Measurements from ENCODE around the gene RTN3. TPM values are rescaled to one million over a fixed set of nuclear protein-coding genes. Genes with fewer than 3 reads are reported as not detected.

Gene RTN3
- total RNA-seq, 4 donors from 2014 or later = 78.4 to 115 (median 94.2) TPM

DNA sequence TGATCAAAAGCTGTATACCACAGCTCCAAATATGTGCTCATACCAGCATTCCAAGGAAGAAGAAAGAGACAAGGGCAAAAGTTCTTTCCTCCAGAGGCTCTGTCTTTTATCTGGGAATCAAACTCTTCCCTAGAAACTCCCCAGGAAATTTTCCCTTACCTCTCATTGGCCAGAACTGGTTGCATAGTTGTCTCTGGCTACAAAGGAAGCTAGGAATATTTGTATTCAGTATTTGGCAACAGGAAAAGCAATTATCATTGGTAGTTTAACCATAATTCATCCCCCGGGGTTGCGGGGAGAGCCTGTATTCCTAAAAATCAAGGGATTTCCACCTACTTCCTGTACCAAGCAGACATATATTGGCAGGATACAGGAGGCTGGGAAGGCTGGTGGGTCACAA, 97.7 kb downstream of the RTN3 start:
- WGBS, 2 donors (ENCODE audit: low coverage in 1 of 2) = 80% methylated on average over 2 of the region's 2 CpGs; no CpG with 5 or more reads in 1 of the 2 donors
- H3K27me3 ChIP-seq = no peaks in the 10 kb centered on the region
- TF ChIP-seq POLR2A (IDR thresholded peaks at IDR 0.05) (no peak), POLR2AphosphoS5 (IDR thresholded peaks at IDR 0.05) (no peak), EP300 (IDR thresholded peaks at IDR 0.05) (no peak)
- TF ChIP-seq, protein P1, sequence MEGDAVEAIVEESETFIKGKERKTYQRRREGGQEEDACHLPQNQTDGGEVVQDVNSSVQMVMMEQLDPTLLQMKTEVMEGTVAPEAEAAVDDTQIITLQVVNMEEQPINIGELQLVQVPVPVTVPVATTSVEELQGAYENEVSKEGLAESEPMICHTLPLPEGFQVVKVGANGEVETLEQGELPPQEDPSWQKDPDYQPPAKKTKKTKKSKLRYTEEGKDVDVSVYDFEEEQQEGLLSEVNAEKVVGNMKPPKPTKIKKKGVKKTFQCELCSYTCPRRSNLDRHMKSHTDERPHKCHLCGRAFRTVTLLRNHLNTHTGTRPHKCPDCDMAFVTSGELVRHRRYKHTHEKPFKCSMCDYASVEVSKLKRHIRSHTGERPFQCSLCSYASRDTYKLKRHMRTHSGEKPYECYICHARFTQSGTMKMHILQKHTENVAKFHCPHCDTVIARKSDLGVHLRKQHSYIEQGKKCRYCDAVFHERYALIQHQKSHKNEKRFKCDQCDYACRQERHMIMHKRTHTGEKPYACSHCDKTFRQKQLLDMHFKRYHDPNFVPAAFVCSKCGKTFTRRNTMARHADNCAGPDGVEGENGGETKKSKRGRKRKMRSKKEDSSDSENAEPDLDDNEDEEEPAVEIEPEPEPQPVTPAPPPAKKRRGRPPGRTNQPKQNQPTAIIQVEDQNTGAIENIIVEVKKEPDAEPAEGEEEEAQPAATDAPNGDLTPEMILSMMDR (IDR thresholded peaks at IDR 0.05) = no peak
- no peaks in the 10 kb centered on the region for H3K36me3 ChIP-seq
- H3K9me3 ChIP-seq = no peaks in the 10 kb centered on the region
- H3K4me1 ChIP-seq = no peaks in the 10 kb centered on the region
- no peak overlapping the region for H3K27ac ChIP-seq
- no peak overlapping the region for H3K4me3 ChIP-seq
- no peak for ATAC-seq

DNA sequence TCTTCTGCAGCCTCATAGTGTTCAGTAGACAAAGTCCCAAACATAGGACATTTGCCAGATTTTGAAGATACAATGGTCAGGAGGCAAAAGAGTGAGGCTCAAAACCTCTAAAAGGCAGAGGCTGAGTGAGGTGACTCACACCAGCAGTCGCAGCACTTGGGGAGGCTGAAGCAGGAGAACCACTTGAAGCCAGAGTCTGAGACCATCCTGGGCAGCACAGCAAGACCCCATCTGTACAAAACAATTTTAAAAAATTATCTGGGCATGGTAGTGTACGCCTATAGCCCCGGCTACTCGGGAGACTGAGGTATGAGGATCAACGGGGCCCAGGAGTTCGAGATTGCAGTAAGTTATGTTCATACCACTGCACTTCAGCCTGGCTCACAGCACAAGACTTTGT, 101.4 kb downstream of the RTN3 start:
- no peak overlapping the region for H3K4me3 ChIP-seq
- H3K9me3 ChIP-seq = no peaks in the 10 kb centered on the region
- no peak for ATAC-seq
- TF ChIP-seq POLR2AphosphoS5 (IDR thresholded peaks at IDR 0.05) (no peak), EP300 (IDR thresholded peaks at IDR 0.05) (no peak), POLR2A (IDR thresholded peaks at IDR 0.05) (no peak)
- TF ChIP-seq, protein P1 (IDR thresholded peaks at IDR 0.05) = no peak
- H3K4me1 ChIP-seq = no peaks in the 10 kb centered on the region
- H3K27me3 ChIP-seq = no peaks in the 10 kb centered on the region
- H3K27ac ChIP-seq = no peak overlapping the region
- no peaks in the 10 kb centered on the region for H3K36me3 ChIP-seq
- 91 to 100% methylated on average over 3 to 4 of the region's 6 CpGs for WGBS, 2 donors (ENCODE audit: low coverage in 1 of 2)

DNA sequence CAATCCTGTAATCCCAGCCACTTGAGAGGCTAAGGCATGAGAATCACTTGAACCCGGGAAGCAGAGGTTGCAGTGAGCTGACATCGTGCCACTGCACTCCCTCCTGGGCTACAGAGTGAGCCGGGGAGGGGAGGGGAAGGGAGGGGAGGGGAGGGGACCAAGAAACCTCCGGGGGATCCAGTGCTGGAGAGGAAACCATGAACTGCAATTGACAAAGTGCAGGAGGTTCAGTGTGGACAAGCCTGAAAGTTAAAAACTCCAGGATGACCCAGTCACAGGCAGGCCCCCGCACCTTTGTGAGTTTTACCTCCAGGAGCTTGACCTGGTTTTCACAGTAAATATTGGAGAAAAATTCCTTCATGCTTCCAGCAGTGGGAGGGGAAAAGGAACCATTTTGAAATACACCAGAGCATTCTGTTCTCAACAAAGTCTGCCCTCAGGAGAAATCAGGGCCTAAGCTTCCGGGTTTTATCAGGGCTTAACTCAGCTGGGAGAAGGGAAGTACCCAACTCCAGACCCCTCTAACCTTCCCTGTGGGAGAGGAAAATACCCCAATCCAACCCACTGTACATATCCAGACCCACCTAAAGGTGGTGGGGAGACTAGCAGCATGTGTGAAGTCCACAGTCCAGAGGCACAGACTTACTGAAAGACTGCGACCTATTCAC, 102.8 kb downstream of the RTN3 start:
- Histone ChIP-seq H3K4me1 (no peaks in the 10 kb centered on the region), H3K27ac (no peak overlapping the region), H3K9me3 (no peaks in the 10 kb centered on the region), H3K36me3 (no peaks in the 10 kb centered on the region), H3K27me3 (no peaks in the 10 kb centered on the region), H3K4me3 (no peak overlapping the region)
- no peak for TF ChIP-seq EP300 (IDR thresholded peaks at IDR 0.05)
- TF ChIP-seq POLR2AphosphoS5 (IDR thresholded peaks at IDR 0.05) = no peak
- no peak for TF ChIP-seq POLR2A (IDR thresholded peaks at IDR 0.05)
- WGBS, 2 donors (ENCODE audit: low coverage in 1 of 2) = 42 to 55% methylated on average over 4 to 5 of the region's 7 CpGs
- no peak for ATAC-seq

DNA sequence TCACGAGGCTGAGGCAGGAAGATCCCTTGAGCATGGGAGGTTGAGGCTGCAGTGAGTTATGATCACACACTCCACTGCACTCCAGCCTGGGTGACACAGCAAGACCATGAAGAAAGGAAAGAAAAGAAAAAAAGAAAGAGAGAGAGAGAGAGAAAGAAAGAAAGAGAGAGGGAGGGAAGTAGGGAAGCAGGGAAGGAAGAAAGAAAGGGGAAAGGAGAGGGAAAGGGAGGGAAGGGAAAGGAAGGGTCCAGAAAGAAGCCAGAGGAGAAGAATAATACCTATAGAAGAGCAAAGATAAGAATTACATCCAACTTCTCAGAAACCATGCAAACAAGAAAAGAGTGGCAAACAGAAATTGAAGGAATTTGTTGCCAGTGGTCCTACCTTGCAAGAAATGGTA, 104.5 kb downstream of the RTN3 start:
- no peaks in the 10 kb centered on the region for H3K36me3 ChIP-seq
- no peaks in the 10 kb centered on the region for H3K9me3 ChIP-seq
- H3K27me3 ChIP-seq = no peaks in the 10 kb centered on the region
- ATAC-seq = no peak
- TF ChIP-seq POLR2AphosphoS5 (IDR thresholded peaks at IDR 0.05) = no peak
- TF ChIP-seq, protein P1 (IDR thresholded peaks at IDR 0.05) = no peak
- no peak for TF ChIP-seq POLR2A (IDR thresholded peaks at IDR 0.05)
- no peak for TF ChIP-seq EP300 (IDR thresholded peaks at IDR 0.05)
- no peak overlapping the region for H3K4me3 ChIP-seq
- no peaks in the 10 kb centered on the region for H3K4me1 ChIP-seq
- WGBS, 2 donors (ENCODE audit: low coverage in 1 of 2) = 73% methylated on average over 1 of the region's 1 CpG; no CpG with 5 or more reads in 1 of the 2 donors
- H3K27ac ChIP-seq = no peak overlapping the region

DNA sequence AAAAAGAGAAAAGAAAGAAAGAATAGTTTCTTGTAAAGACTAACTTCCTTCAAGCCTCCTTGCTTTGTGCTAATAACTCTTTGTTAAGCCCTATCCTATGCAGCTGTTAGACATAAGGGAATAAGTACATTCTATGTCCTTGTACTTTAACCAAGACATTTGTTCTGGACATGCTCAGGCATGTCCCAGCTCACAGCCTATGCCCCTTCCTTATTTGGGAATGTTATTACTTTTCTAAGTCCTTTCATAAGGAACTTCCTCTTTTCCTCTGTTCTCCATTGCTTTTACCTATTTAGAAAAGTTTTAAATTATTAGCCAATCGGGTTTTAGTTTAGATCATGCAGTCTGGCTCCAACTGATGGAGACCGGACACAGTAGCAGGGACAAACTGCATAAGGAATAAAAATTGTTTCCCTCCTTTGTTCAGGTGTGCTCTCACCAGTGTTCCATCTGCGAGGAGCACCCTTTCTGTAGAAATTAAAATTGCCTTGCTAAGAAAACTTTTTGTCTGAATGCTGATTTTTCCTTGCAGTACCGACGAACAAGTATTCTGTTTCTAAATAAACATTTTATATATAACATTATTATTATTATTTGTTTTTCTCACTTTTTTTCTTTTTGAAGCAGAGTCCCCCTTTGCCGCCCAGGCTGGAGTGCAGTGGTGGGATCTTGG, 110.3 kb downstream of the RTN3 start:
- no peak for ATAC-seq
- Histone ChIP-seq H3K27ac (no peak overlapping the region), H3K4me3 (no peak overlapping the region), H3K27me3 (no peaks in the 10 kb centered on the region), H3K4me1 (no peaks in the 10 kb centered on the region), H3K36me3 (no peaks in the 10 kb centered on the region), H3K9me3 (peaks cover 0 to 19% (median 0%) of the 10 kb centered on the region in 3 donors)
- 86 to 94% methylated on average over 5 to 6 of the region's 6 CpGs for WGBS, 2 donors (ENCODE audit: low coverage in 1 of 2)
- TF ChIP-seq POLR2AphosphoS5 (IDR thresholded peaks at IDR 0.05) = no peak
- no peak for TF ChIP-seq POLR2A (IDR thresholded peaks at IDR 0.05)
- no peak for TF ChIP-seq EP300 (IDR thresholded peaks at IDR 0.05)
- TF ChIP-seq, protein P1 (IDR thresholded peaks at IDR 0.05) = no peak

Measured in gastroesophageal sphincter (tissue), 4 donors.